Posterior vena cava (tissue), 2 donors: ENCODE data around the gene CFAP46. TPM values are rescaled to one million over a fixed set of nuclear protein-coding genes. Genes with fewer than 3 reads are reported as not detected.

Experiments used
- DNase-seq: peaks from one replicate; pipeline ENCODE4 v3.0.0-alpha.2; 2020; ENCODE audit warnings: low spot score
- intact Hi-C, 2 donors: fragments of 100-400 bp; cut with DNase I; formaldehyde crosslinking; loops; one replicate each; pipeline versions ENCODE4 v1.14.1 to v1.14.2; 2022 to 2023
- total RNA-seq, 2 donors: library from RNA; stranded (reverse); fragmentation: NEBNext Ultra II Directional; extraction: Animal tissue kit (Norgen Biotek cat#: 25700); gene quantifications; one replicate each; pipeline ENCODE4 v1.2.1, GENCODE V29; 2021
- donor health status: DM: yes; HTN: yes; CAD: no.
- donor health status: DM: yes; HTN: yes; CAD: no.

CFAP46 gene
- total RNA-seq, 2 donors from 2014 or later: 0.14 to 0.81 TPM

DNA sequence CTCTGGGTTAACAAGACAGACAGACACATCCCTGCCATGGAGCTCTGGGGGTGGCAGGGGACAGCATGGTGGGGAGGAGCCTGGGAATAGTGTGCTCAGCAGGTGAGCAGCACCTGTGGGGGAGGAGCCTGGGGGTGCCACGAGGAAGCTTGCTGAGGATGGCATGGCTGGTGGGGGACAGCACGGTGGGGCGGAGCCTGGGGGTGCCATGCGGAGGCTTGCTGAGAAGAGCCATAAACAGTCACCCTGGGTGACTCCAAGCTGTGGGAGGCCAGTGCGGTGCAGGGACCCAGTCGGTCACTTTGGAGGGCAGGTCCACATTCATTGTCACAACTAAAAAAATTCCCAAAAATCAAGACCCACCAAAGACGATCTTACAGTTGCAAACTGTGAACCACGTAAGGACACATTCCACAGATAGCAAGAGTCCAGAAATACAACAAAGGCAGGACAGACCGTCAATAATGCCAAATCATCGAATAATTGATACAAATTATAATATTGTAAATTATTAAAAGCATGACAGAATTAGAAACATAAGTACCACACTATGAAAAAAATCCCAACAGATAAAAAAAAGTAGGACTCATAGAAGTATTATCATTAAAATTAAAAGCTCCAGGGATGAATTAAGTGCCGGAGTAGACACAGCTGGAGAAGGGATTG lies 180.8 kb downstream of the CFAP46 start:
- intact Hi-C loops: no loop called here
- DNase-seq: no peak

DNA sequence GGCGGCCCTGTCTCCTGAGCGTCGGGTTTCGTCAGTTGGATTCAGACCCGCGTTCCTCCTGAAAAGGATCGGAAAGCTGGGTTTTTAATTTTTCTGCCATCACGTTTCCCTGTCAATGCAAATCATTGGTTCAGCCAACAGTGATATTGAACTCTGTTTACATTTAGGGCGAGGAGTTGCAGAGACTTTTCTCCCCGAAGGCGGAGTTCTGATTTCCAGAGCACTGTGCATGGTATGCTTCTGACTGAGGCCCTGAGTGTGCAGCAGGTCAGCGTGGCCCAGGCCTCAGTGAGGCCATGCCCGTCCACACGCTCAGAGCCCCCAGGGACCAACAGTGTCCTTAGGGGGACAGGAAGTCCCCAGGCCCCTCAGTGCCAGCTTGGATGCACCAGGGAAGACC lies 183.5 kb downstream of the CFAP46 start:
- intact Hi-C loops: no loop called here

More for the DNA sequence above, 183.5 kb downstream of the CFAP46 start:
- no peak for DNase-seq

Other genes starting within 250 kb of the CFAP46 start
- not detected for gene NKX6-2, start 156.4 kb downstream of the CFAP46 start, total RNA-seq
- under 1 TPM; 0.10 to 0.56 TPM for gene ADGRA1, start 145.4 kb upstream of the CFAP46 start, total RNA-seq
- gene KNDC1, start 217.6 kb upstream of the CFAP46 start, total RNA-seq: under 1 TPM; 0.33 to 0.37 TPM